Esophagus squamous epithelium (tissue), 5 donors: ENCODE results near the gene SLC25A27. TPM values are rescaled to one million over a fixed set of nuclear protein-coding genes. Genes with fewer than 3 reads are reported as not detected.

Source experiments
- DNase-seq: peaks from one replicate; lab custom pipeline; 2025; lab: John Stamatoyannopoulos, UW
- H3K27ac ChIP-seq, 4 donors: fragments of 200-600 bp; sonication (generic); one replicate each; pipeline ENCODE4 v1.5.1; 2016 to 2019; ENCODE audit warnings: mild to moderate bottlenecking in 1 of 4
- H3K27me3 ChIP-seq, 4 donors: fragments of 200-600 bp; sonication (generic); 1 replicate in 3 of 4; 2 replicates in 1 of 4; pipeline versions ENCODE4 v1.5.1 to v1.6.0; 2017 to 2021; ENCODE audit warnings: antibody characterized with exemption in 1 of 4
- H3K36me3 ChIP-seq, 3 donors: fragments of 200-600 bp; sonication (generic); one replicate each; pipeline ENCODE4 v1.5.1; 2016 to 2019
- H3K4me1 ChIP-seq, 3 donors: fragments of 200-600 bp; sonication (generic); one replicate each; pipeline ENCODE4 v1.5.1; 2017 to 2019
- H3K4me3 ChIP-seq, 4 donors: fragments of 200-600 bp; sonication (generic); 1 replicate in 3 of 4; 2 replicates in 1 of 4; pipeline ENCODE4 v1.5.1; 2016 to 2019; ENCODE audit warnings: mild to moderate bottlenecking in 2 of 4, moderate library complexity in 1 of 4
- H3K9me3 ChIP-seq, 3 donors: fragments of 200-600 bp; sonication (generic); one replicate each; pipeline ENCODE4 v1.5.1; 2016 to 2019
- CTCF ChIP-seq, 6 experiments: fragments of 450-650 bp in 4 of 6; fragments of 200-600 bp in 2 of 6; sonication (generic) in 2 of 6; IDR thresholded peaks; one replicate each; pipeline ENCODE4 v1.5.1; 2016 to 2019; ENCODE audit warnings: antibody characterized with exemption in 6 of 6, mild to moderate bottlenecking in 4 of 6, moderate library complexity in 4 of 6
- POLR2A ChIP-seq, 4 donors: fragments of 450-650 bp; IDR thresholded peaks; one replicate each; pipeline ENCODE4 v1.6.1; 2017; ENCODE audit warnings: antibody characterized with exemption in 4 of 4, mild to moderate bottlenecking in 4 of 4, moderate library complexity in 3 of 4
- WGBS, 2 donors: methylation state at CpG; one replicate each; pipeline ENCODE4 v1.1.5; 2018; 5-methylcytosine and 5-hydroxymethylcytosine counted together
- intact Hi-C: fragments of 100-400 bp; cut with DNase I; formaldehyde crosslinking; loops from one replicate; pipeline ENCODE4 v1.15.0; 2022
- total RNA-seq, 4 donors: library from RNA; depleted of rRNA; stranded (reverse); fragments of >200 nt; gene quantifications; one replicate each; pipeline ENCODE4 v1.1.0, GENCODE V29; 2016
- donor health status: DM: yes; HTN: yes; CAD: no.

The SLC25A27 gene
- total RNA-seq, 4 donors from 2014 or later: 6.5 to 29.8 (median 8.1) TPM

- 72 to 73% methylated on average over 2 of the region's 2 CpGs for WGBS, 2 donors
- Histone ChIP-seq H3K4me3 (no peak overlapping the region), H3K4me1 (no peaks in the 10 kb centered on the region), H3K9me3 (no peaks in the 10 kb centered on the region), H3K36me3 (no peaks in the 10 kb centered on the region), H3K27me3 (no peaks in the 10 kb centered on the region), H3K27ac (no peak overlapping the region)
- DNase-seq: no peak
- intact Hi-C loops: no loop called here
- TF ChIP-seq CTCF (IDR thresholded peaks at IDR 0.05) (no peak), POLR2A (IDR thresholded peaks at IDR 0.05) (no peak)
Measured at GRCh38 chr6:46706464-46706863, 53.7 kb downstream of the SLC25A27 start.

GRCh38 chr6:46711491-46711890 lies 58.7 kb downstream of the SLC25A27 start:
- WGBS, 2 donors: 59 to 89% methylated on average over 1 of the region's 1 CpG
- Histone ChIP-seq H3K27me3 (peaks cover 0 to 3% (median 0%) of the 10 kb centered on the region in 4 donors), H3K4me3 (no peak overlapping the region), H3K27ac (no peak overlapping the region), H3K36me3 (no peaks in the 10 kb centered on the region), H3K4me1 (no peaks in the 10 kb centered on the region), H3K9me3 (no peaks in the 10 kb centered on the region)
- DNase-seq: no peak
- intact Hi-C loops: no loop called here
- no peak for TF ChIP-seq CTCF (IDR thresholded peaks at IDR 0.05)
- no peak for TF ChIP-seq POLR2A (IDR thresholded peaks at IDR 0.05)

- no peak overlapping the region for H3K4me3 ChIP-seq
- DNase-seq: no peak
- H3K36me3 ChIP-seq: no peaks in the 10 kb centered on the region
- H3K27ac ChIP-seq: no peak overlapping the region
- no peaks in the 10 kb centered on the region for H3K9me3 ChIP-seq
- H3K27me3 ChIP-seq: peaks cover 0 to 7% (median 0%) of the 10 kb centered on the region in 4 donors
- TF ChIP-seq CTCF (IDR thresholded peaks at IDR 0.05) (no peak), POLR2A (IDR thresholded peaks at IDR 0.05) (no peak)
- intact Hi-C loops: no loop called here
- no peaks in the 10 kb centered on the region for H3K4me1 ChIP-seq
Measured at GRCh38 chr6:46715141-46715540, 62.4 kb downstream of the SLC25A27 start.

DNA sequence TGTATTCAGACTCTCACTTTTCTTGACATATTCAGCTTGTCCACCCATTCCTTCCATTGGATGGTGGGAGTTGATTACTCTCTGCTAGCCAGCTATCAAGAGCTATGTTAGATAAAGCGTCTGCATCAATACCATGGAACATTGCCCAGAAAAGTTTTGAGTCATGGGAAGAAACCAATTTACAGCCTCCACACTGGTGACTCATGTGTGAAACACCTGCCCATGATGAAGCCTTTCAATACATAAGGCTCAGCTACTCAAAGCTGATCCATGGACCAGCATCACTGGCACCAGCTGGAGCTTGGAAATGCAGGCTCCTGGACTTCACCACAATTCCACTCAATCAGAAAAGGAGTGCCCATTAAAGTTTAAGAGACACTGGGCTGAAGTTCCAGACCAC lies 66.3 kb downstream of the SLC25A27 start:
- H3K4me1 ChIP-seq: no peaks in the 10 kb centered on the region
- intact Hi-C loops: no loop called here
- H3K4me3 ChIP-seq: no peak overlapping the region
- peaks cover 0 to 22% (median 0%) of the 10 kb centered on the region in 4 donors for H3K27me3 ChIP-seq
- H3K27ac ChIP-seq: no peak overlapping the region
- H3K9me3 ChIP-seq: no peaks in the 10 kb centered on the region
- DNase-seq: no peak
- 31 to 50% methylated on average over 1 of the region's 1 CpG for WGBS, 2 donors
- H3K36me3 ChIP-seq: no peaks in the 10 kb centered on the region
- no peak for TF ChIP-seq POLR2A (IDR thresholded peaks at IDR 0.05)
- no peak for TF ChIP-seq CTCF (IDR thresholded peaks at IDR 0.05)

GRCh38 chr6:46720401-46720800 lies 67.6 kb downstream of the SLC25A27 start:
- no peak for DNase-seq
- intact Hi-C loops: no loop called here
- no peaks in the 10 kb centered on the region for H3K4me1 ChIP-seq
- TF ChIP-seq CTCF (IDR thresholded peaks at IDR 0.05): no peak
- TF ChIP-seq POLR2A (IDR thresholded peaks at IDR 0.05): no peak
- no peaks in the 10 kb centered on the region for H3K9me3 ChIP-seq
- H3K4me3 ChIP-seq: no peak overlapping the region
- no peak overlapping the region for H3K27ac ChIP-seq
- no peaks in the 10 kb centered on the region for H3K36me3 ChIP-seq
- peaks cover 0 to 27% (median 0%) of the 10 kb centered on the region in 4 donors for H3K27me3 ChIP-seq
- 100% methylated on average over 1 of the region's 1 CpG; no CpG with 5 or more reads in 1 of the 2 donors for whole genome bisulfite sequencing, 2 donors

Other genes starting within 250 kb of the SLC25A27 start
- gene RCAN2, start 161.5 kb upstream of the SLC25A27 start, total RNA-seq: 10 to 100 TPM in 1 of 4 donors, 1 to 10 TPM in 3; 1.4 to 12.4 (median 4.0) TPM
- gene CYP39A1, start 157 bp upstream of the SLC25A27 start, total RNA-seq: 1 to 10 TPM; 2.8 to 9.2 (median 5.1) TPM
- 1 to 10 TPM in 1 of 4 donors, under 1 TPM in 2, not detected in 1; 0.04 to 1.1 (median 0.22) TPM for gene TDRD6, start 34.9 kb downstream of the SLC25A27 start, total RNA-seq
- gene PLA2G7, start 82.4 kb downstream of the SLC25A27 start, total RNA-seq: under 1 TPM in 2 of 4 donors, not detected in 2; 0.19 to 0.44 TPM
- gene ANKRD66, start 94.0 kb downstream of the SLC25A27 start, total RNA-seq: not detected
- gene MEP1A, start 140.4 kb downstream of the SLC25A27 start, total RNA-seq: under 1 TPM in 1 of 4 donors, not detected in 3; 0.09 TPM